ENCODE data around the gene ST7.
A peak's percentile ranks its signal among the peaks of the same experiment; 100 is the strongest.

Gene ST7

DNA sequence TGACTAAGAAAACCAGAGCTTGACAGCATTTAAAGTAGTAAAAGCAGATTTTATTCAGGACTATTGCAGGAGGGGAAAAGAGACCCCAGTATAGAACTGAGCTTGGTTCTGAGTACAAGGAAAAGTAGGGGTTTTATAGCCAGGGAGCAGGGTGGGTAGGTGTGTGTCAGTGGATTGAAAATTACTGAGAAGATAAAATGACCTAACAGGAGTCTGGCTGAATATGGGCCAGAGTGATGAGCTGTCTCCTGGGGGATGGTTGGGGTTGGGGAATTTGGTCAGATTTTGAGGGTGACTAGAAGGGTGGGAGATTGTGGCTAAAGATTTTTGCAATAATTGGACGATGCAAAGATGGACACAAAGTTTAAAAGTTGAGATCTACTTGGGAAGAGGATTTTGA, 114.0 kb downstream of the ST7 start:
- Histone ChIP-seq H3K9me3 (ENCODE audit: control insufficient read depth in 2 of 2, low read length in 2 of 2) (no peaks in the 10 kb centered on the region), H3K9ac (ENCODE audit: low read length in 2 of 2) (no peak overlapping the region), H3K4me3 (ENCODE audit: low read length in 2 of 2) (no peak overlapping the region), H3K27me3 (ENCODE audit: control insufficient read depth in 1 of 2, insufficient read depth in 2 of 2, low read length in 2 of 2) (no peaks in the 10 kb centered on the region), H3K36me3 (ENCODE audit: control insufficient read depth in 2 of 2, insufficient read depth in 2 of 2, low read length in 2 of 2) (no peaks in the 10 kb centered on the region), H3K27ac (ENCODE audit: low read length) (no peak overlapping the region), H3K4me1 (ENCODE audit: control insufficient read depth, insufficient read depth, low read length) (peaks cover under 1% of the 10 kb centered on the region)

DNA sequence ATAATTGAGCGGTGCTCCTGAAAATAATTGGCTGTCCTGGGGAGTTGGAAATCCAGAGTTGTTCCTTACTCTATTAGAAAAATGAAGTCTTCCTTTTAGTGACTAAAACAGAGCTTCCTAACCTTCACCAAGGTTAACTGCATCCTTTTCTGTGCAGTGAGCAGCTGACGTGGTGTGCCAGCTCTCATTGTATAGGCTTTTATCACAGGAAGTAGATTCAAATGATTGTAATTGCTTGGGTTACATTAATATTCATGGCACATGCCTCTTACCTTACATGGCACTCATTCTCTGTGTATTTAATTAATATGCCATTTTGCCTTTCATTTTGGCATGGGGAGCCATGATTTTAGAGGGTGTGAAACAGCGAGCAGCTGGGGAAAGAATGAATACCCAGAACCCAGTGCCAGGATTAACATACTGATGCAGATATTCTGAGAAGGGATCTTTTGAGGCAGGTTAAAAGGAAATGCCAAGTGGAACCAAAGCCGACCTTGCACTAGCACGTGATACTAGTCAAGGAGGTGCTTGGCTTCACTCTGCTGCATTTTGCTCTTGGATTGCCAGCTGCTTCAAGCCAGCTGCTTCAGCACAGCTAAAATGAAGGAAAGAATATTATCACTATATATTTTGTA, 115.3 kb downstream of the ST7 start:
- H3K9me3 ChIP-seq (ENCODE audit: control insufficient read depth in 2 of 2, low read length in 2 of 2) = no peaks in the 10 kb centered on the region
- no peak overlapping the region for H3K27ac ChIP-seq (ENCODE audit: low read length)
- no peak overlapping the region for H3K9ac ChIP-seq (ENCODE audit: low read length in 2 of 2)
- no peak overlapping the region for H3K4me3 ChIP-seq (ENCODE audit: low read length in 2 of 2)
- H3K4me1 ChIP-seq (ENCODE audit: control insufficient read depth, insufficient read depth, low read length) = peaks cover 3% of the 10 kb centered on the region
- no peaks in the 10 kb centered on the region for H3K27me3 ChIP-seq (ENCODE audit: control insufficient read depth in 1 of 2, insufficient read depth in 2 of 2, low read length in 2 of 2)
- H3K36me3 ChIP-seq (ENCODE audit: control insufficient read depth in 2 of 2, insufficient read depth in 2 of 2, low read length in 2 of 2) = no peaks in the 10 kb centered on the region

DNA sequence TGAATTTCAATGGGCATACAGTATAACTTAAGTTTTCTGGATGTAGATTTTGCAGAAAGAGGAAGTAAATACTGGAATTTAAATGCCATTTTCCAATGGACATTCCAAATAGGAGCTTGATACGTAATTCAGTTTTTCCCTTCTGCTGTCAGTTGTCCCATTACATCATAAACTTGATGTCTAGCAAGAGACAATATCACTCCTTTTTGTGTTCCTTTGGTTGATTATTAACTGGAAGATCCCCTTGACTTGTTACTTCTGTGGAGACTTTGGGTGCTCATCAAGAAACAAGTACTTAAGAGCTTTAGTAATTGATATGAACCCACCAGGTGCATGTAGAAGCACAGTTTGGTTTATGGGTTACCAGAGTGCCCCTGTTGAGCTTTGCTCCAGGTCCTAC, 116.1 kb downstream of the ST7 start:
- no peaks in the 10 kb centered on the region for H3K27me3 ChIP-seq (ENCODE audit: control insufficient read depth in 1 of 2, insufficient read depth in 2 of 2, low read length in 2 of 2)
- H3K27ac ChIP-seq (ENCODE audit: low read length) = no peak overlapping the region
- H3K4me1 ChIP-seq (ENCODE audit: control insufficient read depth, insufficient read depth, low read length) = peaks cover 3% of the 10 kb centered on the region
- no peaks in the 10 kb centered on the region for H3K36me3 ChIP-seq (ENCODE audit: control insufficient read depth in 2 of 2, insufficient read depth in 2 of 2, low read length in 2 of 2)
- no peak overlapping the region for H3K4me3 ChIP-seq (ENCODE audit: low read length in 2 of 2)
- no peaks in the 10 kb centered on the region for H3K9me3 ChIP-seq (ENCODE audit: control insufficient read depth in 2 of 2, low read length in 2 of 2)
- no peak overlapping the region for H3K9ac ChIP-seq (ENCODE audit: low read length in 2 of 2)

DNA sequence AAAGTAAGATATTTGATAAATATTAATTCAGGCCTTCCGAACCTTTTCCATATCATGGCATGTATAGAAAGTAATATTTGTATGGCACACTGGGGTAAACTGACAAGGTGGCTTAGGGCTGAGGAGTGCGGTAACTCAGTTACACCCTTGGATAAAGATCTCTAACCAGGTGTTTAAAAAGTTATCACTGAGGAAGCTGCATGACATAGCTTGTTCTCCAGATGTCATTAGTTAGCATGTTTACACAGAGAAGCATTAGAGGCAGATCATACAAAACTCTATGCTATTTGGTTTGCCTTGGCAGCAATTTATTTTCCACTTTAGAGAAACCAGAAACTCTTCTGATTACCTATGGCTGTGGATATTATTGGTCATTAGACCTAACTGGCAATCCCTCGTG, 118.2 kb downstream of the ST7 start:
- no peak overlapping the region for H3K4me3 ChIP-seq (ENCODE audit: low read length in 2 of 2)
- H3K27me3 ChIP-seq (ENCODE audit: control insufficient read depth in 1 of 2, insufficient read depth in 2 of 2, low read length in 2 of 2) = no peaks in the 10 kb centered on the region
- H3K27ac ChIP-seq (ENCODE audit: low read length) = no peak overlapping the region
- H3K4me1 ChIP-seq (ENCODE audit: control insufficient read depth, insufficient read depth, low read length) = peaks cover 3% of the 10 kb centered on the region
- no peaks in the 10 kb centered on the region for H3K36me3 ChIP-seq (ENCODE audit: control insufficient read depth in 2 of 2, insufficient read depth in 2 of 2, low read length in 2 of 2)
- no peaks in the 10 kb centered on the region for H3K9me3 ChIP-seq (ENCODE audit: control insufficient read depth in 2 of 2, low read length in 2 of 2)
- no peak overlapping the region for H3K9ac ChIP-seq (ENCODE audit: low read length in 2 of 2)

DNA sequence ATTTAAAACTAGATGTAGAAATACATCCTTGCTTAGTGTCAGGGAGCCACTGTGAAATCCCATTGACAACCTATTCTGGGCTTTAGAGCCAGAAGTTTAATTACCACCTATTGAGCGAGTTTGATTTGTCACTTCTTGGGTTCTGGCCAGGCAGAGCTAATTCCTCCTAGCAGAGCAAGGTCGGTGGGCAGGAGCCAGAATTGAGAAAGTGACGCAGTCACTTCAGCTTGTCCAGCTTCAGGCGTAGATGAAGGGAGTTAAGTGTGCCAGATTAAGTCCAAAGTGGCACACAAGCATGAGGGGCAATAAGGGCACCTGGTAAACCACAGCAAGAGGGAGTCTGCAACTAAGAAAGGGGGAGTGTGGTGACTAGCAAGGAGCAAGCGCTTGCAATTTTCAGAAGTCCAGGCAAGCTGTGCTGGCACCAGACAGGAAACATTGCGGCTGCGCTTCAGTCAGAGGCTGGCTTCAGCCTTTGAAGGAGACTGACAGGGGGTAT, 119.4 kb downstream of the ST7 start:
- Histone ChIP-seq H3K27ac (ENCODE audit: low read length) (peak overlapping the region; percentile 46), H3K9me3 (ENCODE audit: control insufficient read depth in 2 of 2, low read length in 2 of 2) (no peaks in the 10 kb centered on the region), H3K9ac (ENCODE audit: low read length in 2 of 2) (peak overlapping the region in 1 of 2 donors; percentile 26), H3K36me3 (ENCODE audit: control insufficient read depth in 2 of 2, insufficient read depth in 2 of 2, low read length in 2 of 2) (no peaks in the 10 kb centered on the region), H3K4me1 (ENCODE audit: control insufficient read depth, insufficient read depth, low read length) (peaks cover 3% of the 10 kb centered on the region), H3K4me3 (ENCODE audit: low read length in 2 of 2) (peak overlapping the region; percentile 38 to 54), H3K27me3 (ENCODE audit: control insufficient read depth in 1 of 2, insufficient read depth in 2 of 2, low read length in 2 of 2) (no peaks in the 10 kb centered on the region)

DNA sequence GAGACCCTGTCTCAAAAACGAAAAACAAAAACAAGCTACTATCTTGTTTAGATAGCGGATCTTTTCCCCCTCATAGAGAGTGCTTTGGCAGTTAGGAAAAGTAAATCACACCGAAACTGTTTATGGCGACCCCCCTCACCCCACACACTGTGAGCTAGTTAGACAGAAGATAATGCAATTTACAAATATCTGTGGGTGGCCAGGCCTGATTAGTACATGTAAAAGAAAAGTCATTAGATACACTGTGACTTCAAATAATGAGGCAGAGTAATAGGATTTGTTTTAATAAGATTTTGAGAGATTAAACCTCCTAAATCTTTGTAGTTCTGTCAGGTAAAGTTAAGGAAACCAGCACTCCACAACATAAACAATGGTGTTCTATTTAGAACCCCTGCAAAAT, 121.1 kb downstream of the ST7 start:
- Histone ChIP-seq H3K9me3 (ENCODE audit: control insufficient read depth in 2 of 2, low read length in 2 of 2) (no peaks in the 10 kb centered on the region), H3K27me3 (ENCODE audit: control insufficient read depth in 1 of 2, insufficient read depth in 2 of 2, low read length in 2 of 2) (no peaks in the 10 kb centered on the region), H3K27ac (ENCODE audit: low read length) (no peak overlapping the region)

DNA sequence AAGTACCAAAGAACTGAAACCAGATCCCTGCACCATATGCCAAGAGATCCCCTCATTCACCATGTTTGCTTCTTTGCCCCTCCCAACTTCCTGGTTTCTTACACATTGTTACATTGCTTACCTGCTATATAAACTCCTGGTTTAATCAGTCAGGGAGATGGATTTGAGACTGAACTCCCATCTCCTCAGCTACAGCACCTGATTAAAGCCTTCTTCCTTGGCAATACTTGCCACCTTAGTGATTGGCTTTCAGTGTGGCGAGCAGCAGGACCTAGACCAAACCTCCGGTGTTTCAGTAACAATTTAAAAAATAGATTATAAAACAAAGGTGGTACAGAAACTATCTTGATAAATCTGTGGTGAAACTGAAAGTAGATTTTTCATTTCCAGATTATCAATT, 122.6 kb downstream of the ST7 start:
- Histone ChIP-seq H3K9ac (ENCODE audit: low read length in 2 of 2) (no peak overlapping the region), H3K36me3 (ENCODE audit: control insufficient read depth in 2 of 2, insufficient read depth in 2 of 2, low read length in 2 of 2) (no peaks in the 10 kb centered on the region), H3K4me1 (ENCODE audit: control insufficient read depth, insufficient read depth, low read length) (peaks cover 3% of the 10 kb centered on the region), H3K9me3 (ENCODE audit: control insufficient read depth in 2 of 2, low read length in 2 of 2) (no peaks in the 10 kb centered on the region), H3K27ac (ENCODE audit: low read length) (no peak overlapping the region), H3K4me3 (ENCODE audit: low read length in 2 of 2) (no peak overlapping the region), H3K27me3 (ENCODE audit: control insufficient read depth in 1 of 2, insufficient read depth in 2 of 2, low read length in 2 of 2) (no peaks in the 10 kb centered on the region)

More for the DNA sequence above, 121.1 kb downstream of the ST7 start:
- no peaks in the 10 kb centered on the region for H3K36me3 ChIP-seq (ENCODE audit: control insufficient read depth in 2 of 2, insufficient read depth in 2 of 2, low read length in 2 of 2)
- H3K9ac ChIP-seq (ENCODE audit: low read length in 2 of 2) = no peak overlapping the region
- peaks cover 3% of the 10 kb centered on the region for H3K4me1 ChIP-seq (ENCODE audit: control insufficient read depth, insufficient read depth, low read length)
- no peak overlapping the region for H3K4me3 ChIP-seq (ENCODE audit: low read length in 2 of 2)

DNA sequence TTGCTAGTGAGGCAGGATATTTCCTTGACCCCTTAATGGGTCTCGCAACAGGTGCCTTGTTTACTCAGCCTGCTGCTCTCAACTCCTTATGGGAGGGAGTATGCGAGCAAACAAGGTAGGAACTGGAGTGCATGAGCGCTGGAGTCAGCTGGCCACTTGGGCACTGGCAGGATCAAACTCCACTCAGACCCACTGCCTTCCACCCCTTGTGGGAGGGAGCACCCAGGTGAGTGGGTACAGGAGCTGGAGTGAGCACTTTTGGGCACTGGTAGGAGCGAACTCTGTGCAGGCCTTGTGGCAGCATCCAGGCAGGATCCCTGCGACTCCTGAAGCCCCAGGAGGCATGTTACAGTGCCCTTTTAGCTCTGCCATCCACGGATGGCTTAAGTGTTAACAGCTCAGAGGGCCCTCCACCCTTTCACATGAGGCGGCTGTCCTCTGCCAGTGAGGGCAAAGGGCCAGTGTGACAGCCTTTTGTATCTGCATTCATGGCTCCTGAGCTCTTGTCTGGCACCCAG, 123.2 kb downstream of the ST7 start:
- H3K27ac ChIP-seq (ENCODE audit: low read length) = no peak overlapping the region
- H3K9me3 ChIP-seq (ENCODE audit: control insufficient read depth in 2 of 2, low read length in 2 of 2) = no peaks in the 10 kb centered on the region
- H3K9ac ChIP-seq (ENCODE audit: low read length in 2 of 2) = no peak overlapping the region
- no peaks in the 10 kb centered on the region for H3K27me3 ChIP-seq (ENCODE audit: control insufficient read depth in 1 of 2, insufficient read depth in 2 of 2, low read length in 2 of 2)
- peaks cover 3% of the 10 kb centered on the region for H3K4me1 ChIP-seq (ENCODE audit: control insufficient read depth, insufficient read depth, low read length)
- H3K36me3 ChIP-seq (ENCODE audit: control insufficient read depth in 2 of 2, insufficient read depth in 2 of 2, low read length in 2 of 2) = no peaks in the 10 kb centered on the region
- no peak overlapping the region for H3K4me3 ChIP-seq (ENCODE audit: low read length in 2 of 2)

DNA sequence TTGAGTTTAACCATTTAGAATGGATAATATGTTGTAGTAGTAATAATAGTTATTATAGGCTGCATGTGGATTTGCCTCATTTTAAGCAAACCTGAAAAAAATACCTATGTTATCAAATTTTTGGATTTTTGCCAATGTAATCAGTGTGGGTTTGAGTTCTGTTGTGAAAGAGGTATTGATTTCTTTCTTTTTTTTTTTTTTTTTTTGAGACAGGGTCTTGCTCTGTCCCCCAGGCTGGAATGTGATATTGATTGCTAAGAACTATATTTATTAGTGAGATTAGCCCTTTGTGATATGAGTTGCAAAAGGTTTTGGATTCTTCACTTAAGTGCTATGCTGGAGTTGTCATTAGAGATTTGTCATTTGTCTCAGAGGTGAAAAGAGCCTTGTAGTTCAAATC, 124.4 kb downstream of the ST7 start:
- Histone ChIP-seq H3K4me3 (ENCODE audit: low read length in 2 of 2) (no peak overlapping the region), H3K4me1 (ENCODE audit: control insufficient read depth, insufficient read depth, low read length) (no peaks in the 10 kb centered on the region), H3K9ac (ENCODE audit: low read length in 2 of 2) (no peak overlapping the region), H3K27ac (ENCODE audit: low read length) (no peak overlapping the region), H3K27me3 (ENCODE audit: control insufficient read depth in 1 of 2, insufficient read depth in 2 of 2, low read length in 2 of 2) (no peaks in the 10 kb centered on the region), H3K9me3 (ENCODE audit: control insufficient read depth in 2 of 2, low read length in 2 of 2) (no peaks in the 10 kb centered on the region), H3K36me3 (ENCODE audit: control insufficient read depth in 2 of 2, insufficient read depth in 2 of 2, low read length in 2 of 2) (no peaks in the 10 kb centered on the region)

DNA sequence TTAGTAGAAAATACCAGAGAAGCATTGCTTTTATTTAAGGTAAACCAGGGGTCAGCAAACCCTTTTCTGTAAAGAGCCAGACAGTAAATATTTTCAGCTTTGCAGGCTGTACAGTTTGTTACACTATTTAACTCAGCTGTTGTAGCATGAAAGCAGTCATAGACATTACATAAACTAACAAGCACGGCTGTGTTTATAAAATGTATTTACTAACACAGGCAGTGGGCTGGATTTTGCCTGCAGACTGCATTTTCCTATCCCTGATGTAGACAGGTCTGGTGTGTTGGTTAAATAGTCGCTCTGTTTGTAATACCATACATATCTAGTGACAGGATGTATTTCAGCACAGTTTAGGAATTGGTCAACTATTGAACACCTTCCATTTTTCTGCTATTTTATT, 129.3 kb downstream of the ST7 start:
- H3K27ac ChIP-seq (ENCODE audit: low read length) = no peak overlapping the region
- H3K4me3 ChIP-seq (ENCODE audit: low read length in 2 of 2) = no peak overlapping the region
- no peak overlapping the region for H3K9ac ChIP-seq (ENCODE audit: low read length in 2 of 2)
- no peaks in the 10 kb centered on the region for H3K9me3 ChIP-seq (ENCODE audit: control insufficient read depth in 2 of 2, low read length in 2 of 2)
- no peaks in the 10 kb centered on the region for H3K27me3 ChIP-seq (ENCODE audit: control insufficient read depth in 1 of 2, insufficient read depth in 2 of 2, low read length in 2 of 2)
- H3K4me1 ChIP-seq (ENCODE audit: control insufficient read depth, insufficient read depth, low read length) = no peaks in the 10 kb centered on the region
- no peaks in the 10 kb centered on the region for H3K36me3 ChIP-seq (ENCODE audit: control insufficient read depth in 2 of 2, insufficient read depth in 2 of 2, low read length in 2 of 2)

DNA sequence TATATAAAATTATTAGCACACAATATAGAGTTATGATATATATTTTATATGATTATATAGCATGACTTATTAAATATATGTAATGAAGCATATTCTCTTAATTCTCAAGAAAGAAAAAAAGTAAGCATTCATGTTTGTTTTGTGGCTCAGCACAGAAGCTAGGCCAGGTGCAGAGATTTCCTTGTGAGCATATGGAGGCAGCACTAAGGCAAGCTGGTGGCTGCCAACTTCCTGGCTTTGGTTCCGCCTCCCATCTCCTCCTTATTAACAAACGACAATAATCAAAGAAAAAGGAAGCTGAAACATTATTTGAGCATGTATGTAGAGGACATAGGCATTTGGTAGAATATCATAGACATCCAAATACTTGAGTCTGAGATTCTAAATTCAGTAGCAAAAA, 130.3 kb downstream of the ST7 start:
- no peaks in the 10 kb centered on the region for H3K4me1 ChIP-seq (ENCODE audit: control insufficient read depth, insufficient read depth, low read length)

More for the DNA sequence above, 130.3 kb downstream of the ST7 start:
- H3K4me3 ChIP-seq (ENCODE audit: low read length in 2 of 2) = no peak overlapping the region
- no peaks in the 10 kb centered on the region for H3K27me3 ChIP-seq (ENCODE audit: control insufficient read depth in 1 of 2, insufficient read depth in 2 of 2, low read length in 2 of 2)
- H3K27ac ChIP-seq (ENCODE audit: low read length) = no peak overlapping the region
- H3K9ac ChIP-seq (ENCODE audit: low read length in 2 of 2) = no peak overlapping the region
- H3K9me3 ChIP-seq (ENCODE audit: control insufficient read depth in 2 of 2, low read length in 2 of 2) = no peaks in the 10 kb centered on the region
- H3K36me3 ChIP-seq (ENCODE audit: control insufficient read depth in 2 of 2, insufficient read depth in 2 of 2, low read length in 2 of 2) = no peaks in the 10 kb centered on the region

All from stomach smooth muscle (tissue), 2 donors.